NCI-H748 treated with DMSO at 0.1 percent for 48 hours (cell line): Measurements from ENCODE around the gene VKORC1.
"Not testable (repeated sequence)": the region's sequence is repeated elsewhere in the genome, so short reads cannot be mapped to it uniquely, and the experiment has no call there.

Experiments used
- DNase-seq: peaks from one replicate; lab custom pipeline; 2025; lab: John Stamatoyannopoulos, UW

The VKORC1 gene

DNA sequence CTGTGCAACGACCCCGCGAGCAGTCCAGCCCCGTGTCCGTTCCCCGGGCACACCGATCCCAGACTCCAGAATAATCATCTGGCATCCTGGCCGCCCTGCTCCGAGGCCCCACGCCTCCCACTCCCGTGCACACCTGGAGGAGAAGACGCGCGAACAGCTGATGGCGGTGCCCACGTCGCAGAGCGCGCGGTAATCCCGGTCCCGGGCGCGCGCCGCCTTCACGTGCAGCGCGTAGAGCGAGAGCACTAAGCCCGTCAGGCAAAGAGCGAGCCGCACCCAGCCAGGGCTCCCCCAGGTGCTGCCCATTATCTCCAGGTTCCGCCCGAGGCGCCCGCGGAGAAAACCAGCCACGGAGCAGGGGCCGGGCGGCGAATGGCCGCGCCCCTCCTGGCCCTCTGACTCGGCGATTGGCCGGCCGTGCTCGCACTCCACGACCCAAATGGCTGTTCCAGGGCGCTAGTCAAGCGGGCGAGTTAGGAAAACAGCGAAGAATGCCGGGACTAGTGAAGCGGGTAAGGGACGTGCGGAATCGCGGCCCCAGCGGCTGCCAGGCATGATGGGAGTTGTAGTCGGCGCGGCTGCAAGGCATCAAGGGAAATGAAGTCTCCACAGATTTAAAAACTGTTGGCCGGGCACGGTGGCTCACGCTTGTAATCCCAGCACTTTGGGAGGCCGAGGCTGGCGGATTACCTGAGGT, at the start of gene VKORC1:
Gene VKORC1 (minus strand): TSS at position 374 of the 697 bp plus-strand sequence. CDS start 68 bp downstream, at position 306.
- DNase-seq, result peak; percentile 88

DNA sequence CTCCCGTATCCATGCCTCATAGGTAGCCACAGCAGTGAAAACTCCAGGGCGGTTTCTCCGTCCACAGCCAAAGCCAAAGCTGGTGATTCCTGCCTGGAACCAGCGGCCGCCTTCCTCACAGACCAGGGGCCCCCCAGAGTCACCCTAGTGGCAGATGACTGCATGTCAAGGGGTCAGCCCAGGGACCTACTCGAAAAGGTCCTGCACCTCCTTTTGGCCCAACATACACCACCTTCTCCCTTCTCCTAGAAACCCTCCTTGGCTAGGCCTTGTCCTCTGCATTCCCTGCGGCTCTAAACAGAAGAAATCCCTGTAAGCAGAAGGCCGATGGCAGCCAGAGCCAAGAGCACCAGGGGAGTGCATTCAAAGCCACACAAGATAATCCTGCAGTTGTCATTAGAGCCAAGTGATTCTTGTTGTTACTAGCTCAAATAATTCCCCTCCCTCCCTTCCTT, 49.1 kb upstream of the VKORC1 start:
- no peak for DNase-seq

DNA sequence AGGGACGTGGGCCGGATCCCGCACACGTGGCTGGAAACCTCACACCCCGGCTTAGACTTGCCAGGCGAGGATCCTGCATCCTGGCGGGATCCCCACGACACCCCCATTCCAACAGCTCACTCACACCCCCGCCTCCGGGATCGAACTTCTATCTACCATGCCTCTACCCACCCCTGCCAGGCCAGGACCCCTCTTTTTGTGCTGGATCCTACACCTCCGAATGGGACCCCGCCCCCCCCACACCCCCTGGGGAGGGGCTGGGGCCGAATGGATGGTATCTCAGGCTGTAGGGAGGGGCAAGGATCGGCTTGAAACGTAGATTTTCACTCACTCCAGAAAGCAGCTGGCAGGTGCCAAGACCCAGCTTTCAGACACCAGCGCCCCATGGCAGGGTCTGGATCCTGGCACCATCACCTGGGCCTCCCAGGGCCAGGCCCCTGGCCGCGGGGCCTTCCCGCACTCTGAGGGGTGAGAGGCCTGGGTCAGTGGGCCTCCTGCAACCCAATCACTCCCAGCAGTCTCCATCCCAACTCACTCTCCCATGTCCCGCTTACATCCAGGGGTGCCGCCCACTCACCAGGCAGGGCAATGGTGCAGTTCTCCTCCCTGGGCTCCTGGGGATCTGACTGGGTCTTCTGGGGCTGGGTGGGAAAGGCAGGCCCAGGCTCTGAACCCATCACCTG, 48.6 kb upstream of the VKORC1 start:
- DNase-seq, result no peak

DNA sequence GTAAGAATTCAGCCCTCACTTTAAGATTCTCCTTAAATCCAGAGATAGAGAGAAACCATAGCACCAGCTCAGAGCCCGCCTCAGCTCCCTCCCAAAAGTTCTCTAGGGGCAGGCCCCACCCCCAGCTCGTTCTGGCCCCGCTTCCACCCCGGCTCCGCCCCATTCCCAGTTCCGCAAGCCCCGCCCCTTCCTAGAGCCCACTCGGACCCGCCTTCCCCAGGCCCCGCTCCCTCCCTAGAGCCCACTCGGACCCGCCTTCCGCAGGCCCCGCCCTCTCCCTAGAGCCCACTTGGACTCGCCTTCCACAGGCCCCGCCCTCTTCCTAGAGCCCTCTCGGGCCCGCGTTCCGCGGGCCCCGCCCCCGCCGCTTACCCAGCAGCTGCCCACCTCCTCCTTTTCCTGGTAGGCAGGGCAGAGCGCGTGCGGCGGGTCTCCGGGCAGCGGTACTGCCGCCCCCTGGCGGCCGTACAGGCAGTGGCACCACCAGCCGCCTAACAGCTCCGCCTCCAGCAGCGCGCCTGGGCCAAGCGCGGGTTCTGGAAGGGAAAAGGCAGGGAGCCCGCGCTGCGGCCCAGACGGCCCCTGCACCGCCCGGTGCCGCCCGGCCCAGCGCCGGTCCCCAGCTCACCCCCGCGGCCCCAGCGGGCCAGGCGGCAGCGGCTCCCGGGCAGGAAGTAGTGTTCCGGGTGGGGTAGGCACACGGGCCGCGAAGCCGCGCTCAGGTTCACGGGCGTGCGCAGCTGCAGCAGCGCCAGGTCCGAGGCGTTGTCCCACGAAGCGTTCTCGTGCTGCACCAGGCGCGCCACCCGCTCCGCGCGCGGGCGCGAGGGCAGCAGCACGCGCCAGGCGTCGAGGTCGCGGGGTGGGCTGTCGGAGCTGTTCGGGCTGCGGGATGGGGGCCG, 47.8 kb upstream of the VKORC1 start:
- peak; percentile 89 for DNase-seq

DNA sequence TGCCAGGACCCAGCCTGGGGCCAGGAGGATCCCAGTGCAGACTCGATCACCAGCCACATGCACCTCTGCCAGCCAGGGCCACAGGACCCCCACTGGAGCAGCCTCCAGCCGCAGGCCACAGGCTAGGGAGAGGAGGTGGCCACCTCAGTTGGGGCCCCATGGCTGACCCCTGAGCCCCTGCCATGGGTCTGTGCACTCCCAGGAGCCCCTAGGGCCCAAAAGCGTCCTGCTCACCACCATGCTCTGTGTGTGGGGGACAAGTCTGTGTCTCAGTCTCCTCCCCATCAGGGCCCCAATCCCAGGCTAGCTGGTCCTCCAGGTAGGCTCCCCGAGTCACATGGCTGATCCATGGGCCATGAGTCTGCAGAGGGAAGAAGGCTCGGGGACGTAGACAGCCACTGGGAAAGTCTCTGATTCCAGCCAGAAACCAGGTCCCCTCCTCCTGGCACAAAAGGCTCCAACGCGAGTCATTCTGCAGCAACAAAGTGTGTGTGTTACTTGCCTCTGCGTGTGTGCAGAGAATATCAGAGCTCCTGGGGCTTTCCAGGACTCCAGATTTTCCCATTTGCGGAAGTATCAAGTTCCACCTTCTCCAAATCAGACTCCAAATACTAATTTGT, 47.0 kb upstream of the VKORC1 start:
- no peak for DNase-seq

DNA sequence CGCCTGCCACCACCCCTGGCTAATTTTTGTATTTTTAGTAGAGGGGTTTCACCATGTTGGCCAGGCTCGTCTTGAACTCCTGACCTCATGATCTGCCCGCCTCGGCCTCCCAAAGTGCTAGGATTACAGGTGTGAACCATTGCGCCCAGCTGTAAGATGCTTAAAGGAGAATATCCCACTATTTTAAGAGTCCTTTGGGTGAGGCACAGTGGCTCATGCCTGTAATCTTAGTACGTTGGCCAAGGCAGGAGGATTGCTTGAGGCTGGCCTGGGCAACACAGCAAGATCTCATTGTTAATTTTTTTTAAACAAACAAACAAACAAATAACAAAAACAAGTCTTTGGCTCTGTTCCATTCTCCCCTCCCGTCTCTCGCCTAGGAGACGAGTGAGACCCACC, 46.5 kb upstream of the VKORC1 start:
- DNase-seq, result not testable (repeated sequence)

DNA sequence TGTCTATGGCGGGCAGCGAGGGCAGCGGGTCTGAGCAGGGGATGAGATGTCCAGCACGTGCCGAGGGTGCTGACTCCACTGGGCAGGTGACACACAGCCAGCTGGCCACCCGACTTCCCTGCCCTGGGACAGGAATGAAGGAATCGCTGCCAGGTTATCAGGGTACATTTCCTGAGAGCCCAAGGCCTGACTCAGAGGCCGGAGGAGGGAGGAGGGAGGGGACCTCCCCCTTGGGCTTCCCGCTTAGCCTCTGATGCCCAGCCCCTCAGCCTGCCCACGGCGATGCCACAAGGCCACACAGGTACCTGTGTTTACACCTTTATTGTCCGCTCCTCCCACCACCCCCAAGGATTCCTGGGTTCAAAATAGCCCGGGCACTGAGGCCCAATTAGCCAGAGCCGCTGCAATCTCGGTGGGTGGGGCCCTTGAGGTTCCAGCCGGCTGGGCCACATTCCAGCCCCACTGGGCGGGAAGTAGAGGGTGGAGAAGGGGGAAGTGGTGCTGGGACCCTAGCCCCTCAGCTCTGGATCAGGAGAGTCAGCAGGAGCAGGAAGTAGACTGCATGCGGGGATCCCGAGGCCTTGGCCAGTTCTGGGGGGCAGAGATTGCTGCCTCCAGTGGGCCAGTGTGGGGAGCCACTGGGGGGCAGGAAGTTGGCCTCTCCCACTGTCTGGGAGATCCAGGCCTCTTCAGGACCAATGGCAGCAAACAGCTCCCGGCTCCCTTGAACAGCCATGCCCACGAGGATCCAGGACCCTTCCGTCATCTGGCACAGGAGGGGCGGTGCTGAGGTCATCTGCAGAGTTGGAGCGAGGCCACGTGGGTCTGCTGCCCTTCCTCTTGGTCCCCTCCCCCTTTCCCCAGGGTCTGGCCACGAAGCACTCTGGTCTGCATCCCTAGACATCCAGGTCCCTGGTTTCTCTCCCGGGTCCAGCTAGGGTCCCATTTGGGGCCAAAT, 44.3 kb upstream of the VKORC1 start:
- DNase-seq, result no peak

DNA sequence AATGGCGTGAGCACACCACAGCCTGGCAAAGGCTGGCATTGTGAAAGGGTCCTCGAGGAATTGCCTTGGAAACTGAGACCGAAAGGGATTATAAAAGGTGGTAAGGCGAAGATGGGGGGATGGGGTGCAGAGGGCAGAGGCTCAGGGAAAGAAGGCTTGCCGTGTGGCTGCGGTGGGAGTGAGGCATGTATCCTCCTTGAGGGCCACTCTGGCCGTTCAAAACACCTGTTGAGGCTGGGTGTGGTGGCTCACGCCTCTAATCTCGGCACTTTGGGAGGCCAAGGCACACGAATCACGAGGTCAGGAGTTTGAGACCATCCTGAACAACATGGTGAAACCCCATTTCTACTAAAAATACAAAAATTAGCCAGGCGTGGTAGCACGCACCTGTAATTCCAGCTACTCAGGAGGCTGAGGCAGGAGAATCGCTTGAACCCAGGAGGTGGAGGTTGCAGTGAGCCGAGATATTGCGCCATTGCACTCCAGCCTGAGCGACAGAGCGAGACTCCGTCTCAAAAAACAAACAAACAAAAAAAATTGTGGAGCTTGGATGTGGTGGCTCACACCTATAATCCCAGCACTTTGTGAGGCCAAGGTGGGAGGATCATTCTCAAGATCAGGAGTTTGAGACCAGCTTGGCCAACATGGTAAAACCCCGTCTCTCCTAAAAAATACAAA, 42.4 kb upstream of the VKORC1 start:
- not testable (repeated sequence) for DNase-seq

DNA sequence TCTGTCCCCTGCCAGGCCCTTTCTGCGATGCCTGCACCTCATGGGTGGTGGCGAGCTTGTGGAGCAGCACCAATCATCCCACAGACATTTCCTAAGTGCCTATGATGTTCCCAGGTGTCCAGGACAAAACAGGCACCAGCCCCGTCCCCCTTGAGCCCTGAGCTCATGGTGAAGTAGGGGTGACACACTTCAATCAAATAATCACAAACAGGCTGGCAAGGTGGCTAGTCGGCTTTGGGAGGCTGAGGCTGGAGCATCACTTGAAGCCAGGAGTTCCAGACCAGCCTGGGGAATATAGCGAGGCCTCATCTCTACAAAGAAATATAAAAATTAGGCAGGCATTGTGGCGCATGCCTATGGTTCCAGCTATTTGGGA, 41.7 kb upstream of the VKORC1 start:
- DNase-seq, result no peak

DNA sequence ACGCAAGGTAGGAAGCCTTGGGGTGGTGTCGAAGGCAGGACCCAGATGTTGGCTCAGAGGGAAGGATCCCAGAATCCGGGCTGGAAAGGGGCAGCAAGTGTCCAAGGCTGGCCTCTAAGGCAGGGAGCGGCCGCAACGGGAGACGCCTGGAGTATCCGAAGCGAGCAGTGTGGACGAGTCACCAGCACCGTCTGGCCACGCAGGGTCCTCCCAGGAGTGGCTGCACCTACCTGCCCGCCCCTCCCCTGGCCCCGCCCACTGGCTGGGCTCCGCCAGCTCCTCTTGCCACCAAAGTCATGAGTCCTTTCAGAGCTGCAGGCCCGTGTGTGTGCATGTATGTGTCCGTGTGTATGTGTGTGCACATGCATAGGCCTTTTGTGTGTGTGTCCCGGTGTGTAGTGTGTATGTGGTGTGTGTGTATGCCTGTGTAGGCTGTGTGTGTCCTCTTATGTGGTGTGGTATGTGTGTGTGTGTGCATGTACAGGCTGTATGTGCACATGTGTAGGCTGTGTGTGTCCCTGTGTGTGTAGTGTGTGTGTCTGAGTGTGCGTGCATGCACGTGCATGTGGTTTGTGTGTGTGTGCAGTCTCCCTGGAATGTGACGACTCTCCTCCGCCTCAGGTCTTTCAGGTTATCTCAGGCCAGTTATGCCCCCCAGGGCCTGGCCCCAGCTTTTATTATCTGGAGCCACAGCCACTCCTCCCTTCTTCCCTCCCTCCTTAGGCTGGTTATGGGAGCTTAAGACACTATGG, 41.1 kb upstream of the VKORC1 start, which contains the start of gene PRSS8:
Gene PRSS8 (minus strand): TSS at position 193 of the 752 bp plus-strand sequence. CDS start 229 bp downstream, outside the sequence.
- DNase-seq, result no peak

DNA sequence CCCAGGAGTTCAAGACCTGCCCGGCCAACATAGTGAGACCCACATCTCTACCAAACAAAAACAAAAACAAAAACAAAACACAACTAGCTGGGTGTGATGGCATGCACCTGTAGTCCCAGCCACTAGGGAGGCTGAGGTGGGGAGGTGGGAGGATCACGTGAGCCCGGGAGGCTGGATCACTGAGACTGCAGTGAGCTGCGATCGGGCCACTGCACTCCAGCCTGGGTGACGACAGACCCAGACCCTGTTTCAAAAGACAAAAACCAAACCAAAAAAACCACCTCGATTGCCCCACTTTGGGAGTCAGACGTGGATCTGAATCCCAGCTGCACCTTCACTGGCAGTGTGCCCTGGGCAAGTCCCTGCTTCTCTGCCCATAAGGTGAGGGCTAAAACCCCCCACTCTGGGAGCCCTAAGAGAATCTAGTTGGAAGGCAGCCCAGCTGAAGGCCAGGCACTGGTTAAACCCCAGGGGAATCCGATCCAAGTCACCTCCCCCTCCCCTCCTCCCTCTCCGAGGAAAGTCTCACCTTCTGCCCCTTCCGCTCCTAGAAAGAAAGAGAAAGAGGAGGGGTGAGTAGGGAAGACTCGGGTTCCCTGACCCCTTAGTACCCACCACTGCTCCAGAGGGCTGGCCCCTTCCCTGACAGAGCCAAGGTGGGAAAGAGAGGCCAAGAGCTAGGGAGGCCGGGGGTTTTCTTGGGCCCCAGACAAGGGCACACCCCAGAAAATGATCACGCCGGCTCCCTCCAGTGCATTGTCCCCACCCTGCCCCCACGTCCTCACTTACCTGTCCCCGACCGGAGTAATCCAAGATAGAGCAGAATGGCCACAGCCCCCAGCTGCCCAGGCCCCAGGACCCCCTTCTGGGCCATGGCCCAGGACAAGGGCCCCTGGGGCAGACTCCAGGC, 40.3 kb upstream of the VKORC1 start:
- DNase-seq, result no peak

DNA sequence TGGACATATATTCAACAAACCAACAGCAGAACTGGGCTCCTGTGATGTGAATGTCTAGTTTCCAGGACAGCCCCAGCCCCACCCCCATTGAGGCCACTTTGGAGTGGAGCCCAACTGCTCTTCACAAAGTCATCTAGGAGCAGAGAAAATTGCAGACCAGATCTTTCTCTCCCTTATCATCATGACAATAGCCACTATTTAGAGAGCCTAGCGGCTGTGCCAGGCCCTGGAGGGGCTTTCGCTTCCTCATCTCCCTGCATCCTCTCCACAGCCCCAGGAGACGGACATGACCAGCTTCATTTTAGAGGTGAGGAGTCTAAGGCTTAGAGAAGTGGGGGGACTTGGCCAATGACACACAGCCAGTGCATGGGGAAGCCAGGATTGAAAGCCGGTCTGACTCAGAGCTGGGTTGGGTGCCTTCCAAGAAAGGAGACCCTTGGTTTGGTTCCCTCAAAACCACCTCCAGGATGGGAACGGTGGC, 39.5 kb upstream of the VKORC1 start:
- no peak for DNase-seq

DNA sequence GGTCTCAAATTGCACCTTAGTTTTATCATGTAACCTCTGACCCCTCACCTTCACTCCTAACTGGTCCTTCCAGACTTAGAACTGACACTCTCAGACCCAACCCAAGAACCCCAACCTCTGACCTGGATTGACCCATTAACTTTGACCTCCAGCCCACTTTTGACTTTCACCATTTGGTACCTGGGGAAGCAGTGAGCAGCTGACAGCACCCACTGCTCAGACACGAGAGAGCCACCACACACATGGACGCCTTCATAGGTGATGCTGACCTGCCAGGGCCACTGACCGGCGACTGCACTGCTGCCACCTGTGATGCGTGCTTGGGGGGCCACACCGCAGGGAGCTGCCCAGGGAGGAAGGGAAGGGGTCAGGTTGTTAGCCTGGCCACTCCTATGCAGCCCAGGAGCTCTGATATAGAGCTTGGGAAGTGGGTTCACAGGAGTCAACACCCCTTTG, 38.5 kb upstream of the VKORC1 start:
- no peak for DNase-seq

DNA sequence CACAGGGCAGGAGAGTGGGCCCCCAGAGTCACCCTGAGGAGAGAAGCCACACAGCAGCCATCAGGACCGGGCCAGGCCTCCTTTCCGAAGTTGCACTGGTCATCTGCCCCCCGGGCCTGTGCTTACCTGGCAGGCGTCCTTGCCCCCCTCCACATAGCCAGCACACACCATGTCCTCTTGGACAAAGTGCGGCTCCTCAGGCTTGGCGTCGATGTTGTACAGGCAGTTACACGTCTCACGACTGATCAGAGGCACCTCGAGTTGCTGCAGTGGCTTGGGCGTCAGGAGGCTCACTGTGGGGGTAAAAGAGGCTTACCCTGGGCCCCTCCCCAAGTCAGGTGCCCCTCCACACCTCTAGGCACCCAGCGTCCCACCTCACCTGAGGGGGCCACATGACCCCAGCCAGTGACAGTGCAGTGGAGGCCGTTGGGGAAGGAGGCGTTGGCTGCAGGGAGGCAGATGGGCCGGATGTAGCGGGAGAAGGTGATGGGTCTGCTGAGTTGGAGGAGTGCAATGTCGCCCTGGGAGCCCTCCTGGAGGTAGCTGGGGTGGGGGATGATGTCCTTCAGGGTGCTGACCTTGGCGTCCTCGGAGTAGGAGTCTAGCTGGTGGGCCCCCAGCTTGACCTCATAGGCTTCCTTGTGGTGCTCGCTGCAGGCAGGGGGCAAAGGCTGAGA, 37.8 kb upstream of the VKORC1 start:
- DNase-seq, result no peak

DNA sequence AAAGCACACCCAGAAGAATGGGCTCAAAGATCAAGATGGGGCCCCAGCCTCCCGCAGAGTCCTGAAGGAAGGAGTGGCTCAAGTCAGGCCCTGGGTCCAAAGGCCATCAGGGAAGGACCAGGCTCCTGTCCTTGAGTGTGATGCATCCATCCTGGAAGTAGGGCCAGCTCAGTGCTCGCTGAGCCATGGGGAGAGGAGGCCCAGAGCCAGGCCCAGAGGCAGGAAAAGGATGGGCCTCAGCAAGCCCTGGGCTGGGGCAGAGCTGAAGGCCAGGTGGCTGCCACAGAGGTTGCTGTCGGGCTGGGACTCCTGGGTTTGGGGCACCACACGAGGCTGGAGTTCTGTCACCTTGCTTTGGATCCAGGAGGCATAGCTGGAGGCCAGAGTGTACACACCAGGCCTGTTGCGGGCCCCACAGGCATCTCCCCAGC, 37.3 kb upstream of the VKORC1 start:
- no peak for DNase-seq

DNA sequence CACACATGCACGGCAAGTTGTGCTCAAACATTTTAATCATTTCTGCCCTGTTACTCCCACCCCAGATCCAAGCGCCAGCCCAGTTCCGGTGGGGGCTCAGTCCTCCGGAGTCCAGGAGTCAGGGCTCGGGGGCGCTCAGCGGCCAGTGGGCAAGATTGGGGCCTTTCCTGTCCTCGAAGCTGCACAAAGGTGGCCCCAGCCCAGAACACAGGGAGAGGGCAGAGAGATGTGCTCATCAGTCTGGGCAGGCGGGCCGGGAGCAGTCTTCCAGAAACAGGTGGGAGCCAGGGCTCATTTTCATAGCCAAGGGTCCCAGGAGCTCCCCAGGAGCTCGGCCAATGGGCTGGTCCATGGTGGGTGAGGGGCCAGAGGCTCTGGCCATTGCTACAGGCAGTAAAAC, 36.8 kb upstream of the VKORC1 start:
- DNase-seq, result no peak

DNA sequence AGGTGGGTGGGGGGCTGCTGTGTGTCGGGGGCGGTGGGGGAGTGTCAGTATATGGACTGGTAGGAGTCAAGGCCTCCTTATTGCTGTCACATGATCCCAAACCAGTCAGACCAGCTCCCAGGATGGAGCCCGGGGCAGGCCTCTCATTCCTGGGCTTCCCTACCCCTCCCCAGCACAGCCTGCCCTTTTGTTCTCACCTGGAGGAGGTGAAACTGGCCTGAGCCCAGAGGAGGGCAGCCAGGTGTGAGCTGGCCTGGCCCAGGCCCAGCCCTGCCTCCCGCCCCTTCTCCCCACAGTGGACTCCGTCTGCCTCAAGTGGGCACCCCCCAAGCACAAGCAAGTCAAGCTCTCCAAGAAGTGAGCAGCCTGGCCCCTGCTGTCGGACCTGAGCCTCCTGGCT, 36.3 kb upstream of the VKORC1 start:
- no peak for DNase-seq
